ENCODE data around the gene SFXN1. TPM values are rescaled to one million over a fixed set of nuclear protein-coding genes. Genes with fewer than 3 reads are reported as not detected.
A peak's percentile ranks its signal among the peaks of the same experiment; 100 is the strongest.

SFXN1 gene
- total and polyA plus RNA-seq, 4 donors, result 47.3 to 241 (median 53.7) TPM

DNA sequence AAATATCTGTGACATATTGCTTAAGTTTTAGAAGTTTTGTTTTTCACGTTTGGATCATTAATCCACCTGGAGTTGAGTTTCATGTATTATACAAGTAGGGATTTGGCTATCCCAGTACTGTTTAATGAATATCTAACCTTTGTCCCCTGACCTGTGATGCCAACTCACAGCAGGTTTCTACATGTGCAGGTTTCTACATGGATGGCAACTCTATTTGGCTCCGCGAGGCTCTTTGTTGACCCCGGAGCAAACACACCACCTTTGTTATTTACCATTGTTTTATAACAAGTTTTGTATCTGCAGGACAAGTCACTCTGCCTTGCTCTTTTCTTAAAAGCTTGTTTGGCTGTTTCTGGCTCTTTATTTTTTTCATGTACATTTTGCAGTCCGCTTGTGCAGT lies 920 bp upstream of the SFXN1 start:
- H3K36me3 ChIP-seq (ENCODE audit: control insufficient read depth in 4 of 4, insufficient read depth in 3 of 4, low read depth in 1 of 4, low read length in 3 of 4), result no peaks in the 10 kb centered on the region

More for the DNA sequence above, 920 bp upstream of the SFXN1 start:
- TF ChIP-seq, protein P1, sequence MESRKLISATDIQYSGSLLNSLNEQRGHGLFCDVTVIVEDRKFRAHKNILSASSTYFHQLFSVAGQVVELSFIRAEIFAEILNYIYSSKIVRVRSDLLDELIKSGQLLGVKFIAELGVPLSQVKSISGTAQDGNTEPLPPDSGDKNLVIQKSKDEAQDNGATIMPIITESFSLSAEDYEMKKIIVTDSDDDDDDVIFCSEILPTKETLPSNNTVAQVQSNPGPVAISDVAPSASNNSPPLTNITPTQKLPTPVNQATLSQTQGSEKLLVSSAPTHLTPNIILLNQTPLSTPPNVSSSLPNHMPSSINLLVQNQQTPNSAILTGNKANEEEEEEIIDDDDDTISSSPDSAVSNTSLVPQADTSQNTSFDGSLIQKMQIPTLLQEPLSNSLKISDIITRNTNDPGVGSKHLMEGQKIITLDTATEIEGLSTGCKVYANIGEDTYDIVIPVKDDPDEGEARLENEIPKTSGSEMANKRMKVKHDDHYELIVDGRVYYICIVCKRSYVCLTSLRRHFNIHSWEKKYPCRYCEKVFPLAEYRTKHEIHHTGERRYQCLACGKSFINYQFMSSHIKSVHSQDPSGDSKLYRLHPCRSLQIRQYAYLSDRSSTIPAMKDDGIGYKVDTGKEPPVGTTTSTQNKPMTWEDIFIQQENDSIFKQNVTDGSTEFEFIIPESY (IDR thresholded peaks at IDR 0.05), result peak; percentile 76
- TF ChIP-seq, protein P2, sequence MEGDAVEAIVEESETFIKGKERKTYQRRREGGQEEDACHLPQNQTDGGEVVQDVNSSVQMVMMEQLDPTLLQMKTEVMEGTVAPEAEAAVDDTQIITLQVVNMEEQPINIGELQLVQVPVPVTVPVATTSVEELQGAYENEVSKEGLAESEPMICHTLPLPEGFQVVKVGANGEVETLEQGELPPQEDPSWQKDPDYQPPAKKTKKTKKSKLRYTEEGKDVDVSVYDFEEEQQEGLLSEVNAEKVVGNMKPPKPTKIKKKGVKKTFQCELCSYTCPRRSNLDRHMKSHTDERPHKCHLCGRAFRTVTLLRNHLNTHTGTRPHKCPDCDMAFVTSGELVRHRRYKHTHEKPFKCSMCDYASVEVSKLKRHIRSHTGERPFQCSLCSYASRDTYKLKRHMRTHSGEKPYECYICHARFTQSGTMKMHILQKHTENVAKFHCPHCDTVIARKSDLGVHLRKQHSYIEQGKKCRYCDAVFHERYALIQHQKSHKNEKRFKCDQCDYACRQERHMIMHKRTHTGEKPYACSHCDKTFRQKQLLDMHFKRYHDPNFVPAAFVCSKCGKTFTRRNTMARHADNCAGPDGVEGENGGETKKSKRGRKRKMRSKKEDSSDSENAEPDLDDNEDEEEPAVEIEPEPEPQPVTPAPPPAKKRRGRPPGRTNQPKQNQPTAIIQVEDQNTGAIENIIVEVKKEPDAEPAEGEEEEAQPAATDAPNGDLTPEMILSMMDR (IDR thresholded peaks at IDR 0.05; ENCODE audit: low read depth, low read length, missing input control), result no peak
- TF ChIP-seq YY1 (IDR thresholded peaks at IDR 0.05) (peak; percentile 58), TAF1 (conservative IDR thresholded peaks at IDR 0.05) (no peak), RAD21 (IDR thresholded peaks at IDR 0.05) (peak; percentile 20 to 34), EGR1 (IDR thresholded peaks at IDR 0.05; ENCODE audit: low read depth in 2 of 2) (peak in 1 of 2 donors; percentile 25), GABPA (IDR thresholded peaks at IDR 0.05 in 1 of 2, conservative IDR thresholded peaks at IDR 0.05 in 1 of 2) (peak in 1 of 2 donors; percentile 36), JUND (IDR thresholded peaks at IDR 0.05) (no peak), FOXA1 (IDR thresholded peaks at IDR 0.05) (peak; percentile 87), SP1 (IDR thresholded peaks at IDR 0.05) (peak; percentile 92), HNF4G (IDR thresholded peaks at IDR 0.05) (peak; percentile 63), FOXA2 (IDR thresholded peaks at IDR 0.05) (peak; percentile 89), RXRA (IDR thresholded peaks at IDR 0.05) (peak; percentile 73 to 92), NR2F2 (IDR thresholded peaks at IDR 0.05) (peak; percentile 69), HNF4A (conservative IDR thresholded peaks at IDR 0.05) (peak; percentile 94 to 96)
- TF ChIP-seq, protein P3, sequence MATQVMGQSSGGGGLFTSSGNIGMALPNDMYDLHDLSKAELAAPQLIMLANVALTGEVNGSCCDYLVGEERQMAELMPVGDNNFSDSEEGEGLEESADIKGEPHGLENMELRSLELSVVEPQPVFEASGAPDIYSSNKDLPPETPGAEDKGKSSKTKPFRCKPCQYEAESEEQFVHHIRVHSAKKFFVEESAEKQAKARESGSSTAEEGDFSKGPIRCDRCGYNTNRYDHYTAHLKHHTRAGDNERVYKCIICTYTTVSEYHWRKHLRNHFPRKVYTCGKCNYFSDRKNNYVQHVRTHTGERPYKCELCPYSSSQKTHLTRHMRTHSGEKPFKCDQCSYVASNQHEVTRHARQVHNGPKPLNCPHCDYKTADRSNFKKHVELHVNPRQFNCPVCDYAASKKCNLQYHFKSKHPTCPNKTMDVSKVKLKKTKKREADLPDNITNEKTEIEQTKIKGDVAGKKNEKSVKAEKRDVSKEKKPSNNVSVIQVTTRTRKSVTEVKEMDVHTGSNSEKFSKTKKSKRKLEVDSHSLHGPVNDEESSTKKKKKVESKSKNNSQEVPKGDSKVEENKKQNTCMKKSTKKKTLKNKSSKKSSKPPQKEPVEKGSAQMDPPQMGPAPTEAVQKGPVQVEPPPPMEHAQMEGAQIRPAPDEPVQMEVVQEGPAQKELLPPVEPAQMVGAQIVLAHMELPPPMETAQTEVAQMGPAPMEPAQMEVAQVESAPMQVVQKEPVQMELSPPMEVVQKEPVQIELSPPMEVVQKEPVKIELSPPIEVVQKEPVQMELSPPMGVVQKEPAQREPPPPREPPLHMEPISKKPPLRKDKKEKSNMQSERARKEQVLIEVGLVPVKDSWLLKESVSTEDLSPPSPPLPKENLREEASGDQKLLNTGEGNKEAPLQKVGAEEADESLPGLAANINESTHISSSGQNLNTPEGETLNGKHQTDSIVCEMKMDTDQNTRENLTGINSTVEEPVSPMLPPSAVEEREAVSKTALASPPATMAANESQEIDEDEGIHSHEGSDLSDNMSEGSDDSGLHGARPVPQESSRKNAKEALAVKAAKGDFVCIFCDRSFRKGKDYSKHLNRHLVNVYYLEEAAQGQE (IDR thresholded peaks at IDR 0.05), result peak; percentile 49
- TF ChIP-seq, protein P4, sequence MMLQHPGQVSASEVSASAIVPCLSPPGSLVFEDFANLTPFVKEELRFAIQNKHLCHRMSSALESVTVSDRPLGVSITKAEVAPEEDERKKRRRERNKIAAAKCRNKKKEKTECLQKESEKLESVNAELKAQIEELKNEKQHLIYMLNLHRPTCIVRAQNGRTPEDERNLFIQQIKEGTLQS (IDR thresholded peaks at IDR 0.05), result no peak
- TF ChIP-seq, protein P5, sequence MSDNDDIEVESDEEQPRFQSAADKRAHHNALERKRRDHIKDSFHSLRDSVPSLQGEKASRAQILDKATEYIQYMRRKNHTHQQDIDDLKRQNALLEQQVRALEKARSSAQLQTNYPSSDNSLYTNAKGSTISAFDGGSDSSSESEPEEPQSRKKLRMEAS (IDR thresholded peaks at IDR 0.05), result peak; percentile 76
- Histone ChIP-seq H3K4me3 (ENCODE audit: low read depth in 1 of 3, low read length in 3 of 3) (no peak overlapping the region), H3K9ac (ENCODE audit: low read depth in 1 of 2, low read length in 2 of 2) (peak overlapping the region in 1 of 2 donors; percentile 12), H3K27me3 (ENCODE audit: control insufficient read depth in 4 of 4, insufficient read depth in 4 of 4, low read length in 3 of 4) (no peaks in the 10 kb centered on the region), H3K27ac (ENCODE audit: low read depth in 1 of 2, low read length in 2 of 2) (peak overlapping the region; percentile 93 to 94), H3K9me3 (ENCODE audit: control insufficient read depth in 4 of 4, low read length in 3 of 4) (no peaks in the 10 kb centered on the region), H3K4me1 (ENCODE audit: control insufficient read depth in 4 of 4, insufficient read depth in 4 of 4, low read length in 3 of 4) (peaks cover 23 to 64% (median 47%) of the 10 kb centered on the region in 4 donors)
- no peak for DNase-seq (ENCODE audit: low spot score)
- WGBS, result 33% methylated on average over 5 of the region's 5 CpGs

Data from liver (tissue), 9 donors.